RWPE2 (cell line): ENCODE data around the gene FBP2.
"Not testable (repeated sequence)": the region's sequence is repeated elsewhere in the genome, so short reads cannot be mapped to it uniquely, and the experiment has no call there.

Experiments used
- ATAC-seq: fragments of 200-7000 bp; cut with Tn5 transposase; 3 replicates; pipeline ENCODE4 v1.9.1; 2021; ENCODE audit warnings: low read depth
- DNase-seq: peaks from one replicate; pipeline ENCODE4 v3.0.0-alpha.2; 2020; ENCODE audit warnings: low spot score
- H3K27ac ChIP-seq: fragments of 450-650 bp; 2 replicates; pipeline ENCODE4 v1.5.1; 2017; ENCODE audit warnings: mild to moderate bottlenecking; ENCODE audit not compliant: poor library complexity, severe bottlenecking
- H3K27me3 ChIP-seq: fragments of 250-450 bp; sonication (Bioruptor Pico); 2 replicates; pipeline ENCODE4 v1.5.1; 2021; ENCODE audit warnings: mild to moderate bottlenecking, moderate library complexity; ENCODE audit not compliant: insufficient read depth, poor library complexity, severe bottlenecking
- H3K36me3 ChIP-seq: fragments of 250-450 bp; sonication (Bioruptor Pico); 2 replicates; pipeline ENCODE4 v1.5.1; 2020; ENCODE audit warnings: low read depth, mild to moderate bottlenecking, moderate library complexity
- H3K4me1 ChIP-seq: fragments of 250-450 bp; sonication (Bioruptor Pico); 2 replicates; pipeline ENCODE4 v1.5.1; 2021; ENCODE audit warnings: mild to moderate bottlenecking, moderate library complexity; ENCODE audit not compliant: insufficient read depth, poor library complexity, severe bottlenecking
- H3K4me3 ChIP-seq: fragments of 250-450 bp; sonication (Bioruptor Pico); 2 replicates; pipeline ENCODE4 v1.5.1; 2021; ENCODE audit warnings: mild to moderate bottlenecking, moderate library complexity; ENCODE audit not compliant: severe bottlenecking
- H3K9me3 ChIP-seq: fragments of 250-450 bp; sonication (Bioruptor Pico); 2 replicates; pipeline ENCODE4 v1.5.1; 2021; ENCODE audit warnings: mild to moderate bottlenecking, moderate library complexity; ENCODE audit not compliant: severe bottlenecking
- CTCF ChIP-seq: fragments of 450-650 bp; IDR thresholded peaks from one replicate; pipeline ENCODE4 v1.5.1; 2017; ENCODE audit warnings: mild to moderate bottlenecking, moderate library complexity; ENCODE audit not compliant: poor library complexity, severe bottlenecking

FBP2 gene

GRCh38 chr9:94603259-94604160 is 9.9 kb upstream of the FBP2 start:
- ATAC-seq (peak; percentile 88), DNase-seq (no peak)
- Histone ChIP-seq H3K9me3 (no peaks in the 10 kb centered on the region), H3K27me3 (no peaks in the 10 kb centered on the region), H3K4me3 (no peak overlapping the region), H3K4me1 (no peaks in the 10 kb centered on the region), H3K27ac (no peak overlapping the region), H3K36me3 (no peaks in the 10 kb centered on the region)
- peak; percentile 83 for TF ChIP-seq CTCF

GRCh38 chr9:94602666-94603065 is 9.0 kb upstream of the FBP2 start:
- Histone ChIP-seq H3K4me1 (no peaks in the 10 kb centered on the region), H3K36me3 (no peaks in the 10 kb centered on the region), H3K27ac (no peak overlapping the region), H3K9me3 (no peaks in the 10 kb centered on the region), H3K27me3 (no peaks in the 10 kb centered on the region), H3K4me3 (no peak overlapping the region)
- no peak for TF ChIP-seq CTCF
- DNase-seq (no peak), ATAC-seq (no peak)

- DNase-seq (no peak), ATAC-seq (no peak)
- H3K27me3 ChIP-seq, result no peaks in the 10 kb centered on the region
- H3K36me3 ChIP-seq, result no peaks in the 10 kb centered on the region
- TF ChIP-seq CTCF, result no peak
- H3K4me3 ChIP-seq, result no peak overlapping the region
- H3K27ac ChIP-seq, result no peak overlapping the region
- no peaks in the 10 kb centered on the region for H3K9me3 ChIP-seq
- H3K4me1 ChIP-seq, result no peaks in the 10 kb centered on the region
Observed at GRCh38 chr9:94600715-94601114, 7.1 kb upstream of the FBP2 start.

GRCh38 chr9:94600258-94600657 is 6.6 kb upstream of the FBP2 start:
- H3K36me3 ChIP-seq, result no peaks in the 10 kb centered on the region
- no peak for DNase-seq
- H3K9me3 ChIP-seq, result no peaks in the 10 kb centered on the region
- H3K4me1 ChIP-seq, result no peaks in the 10 kb centered on the region
- ATAC-seq, result no peak
- no peak overlapping the region for H3K27ac ChIP-seq
- no peak overlapping the region for H3K4me3 ChIP-seq
- TF ChIP-seq CTCF, result no peak
- no peaks in the 10 kb centered on the region for H3K27me3 ChIP-seq

GRCh38 chr9:94599102-94599501 is 5.5 kb upstream of the FBP2 start:
- H3K27me3 ChIP-seq, result no peaks in the 10 kb centered on the region
- ATAC-seq (no peak; the same call in 2 of the 3 replicates), DNase-seq (no peak)
- no peak overlapping the region for H3K27ac ChIP-seq
- H3K4me3 ChIP-seq, result no peak overlapping the region
- no peaks in the 10 kb centered on the region for H3K4me1 ChIP-seq
- no peak for TF ChIP-seq CTCF
- H3K9me3 ChIP-seq, result no peaks in the 10 kb centered on the region
- H3K36me3 ChIP-seq, result no peaks in the 10 kb centered on the region

- H3K9me3 ChIP-seq, H3K4me1 ChIP-seq, H3K36me3 ChIP-seq, H3K27me3 ChIP-seq, H3K27ac ChIP-seq, DNase-seq, ATAC-seq, H3K4me3 ChIP-seq: not testable (repeated sequence)
Observed at GRCh38 chr9:94592683-94593082, 941 bp downstream of the FBP2 start.
